HepG2 (cell line): ENCODE data around the gene ZNF563. TPM values are rescaled to one million over a fixed set of nuclear protein-coding genes. Genes with fewer than 3 reads are reported as not detected.

Source experiments
- AHR ChIP-seq: IDR thresholded peaks from 2 replicates; pipeline ENCODE4 v1.6.1; 2018; ENCODE audit warnings: missing genetic modification reagents, missing compliant biosample characterization
- CEBPG ChIP-seq: IDR thresholded peaks from 2 replicates; pipeline ENCODE4 v1.6.1; 2016
- CSRNP2 ChIP-seq: sonication (generic); formaldehyde crosslinking; conservative IDR thresholded peaks from 2 replicates; pipeline ENCODE4 v1.8.0; 2022; ENCODE audit warnings: low read depth, missing genetic modification reagents
- EED ChIP-seq: sonication (generic); formaldehyde crosslinking; IDR thresholded peaks from 2 replicates; pipeline ENCODE4 v1.5.0; 2020; ENCODE audit warnings: mild to moderate bottlenecking, missing genetic modification reagents
- GABPB1 ChIP-seq: IDR thresholded peaks from 2 replicates; pipeline ENCODE4 v1.6.1; 2016; ENCODE audit warnings: mild to moderate bottlenecking, missing genetic modification reagents, moderate library complexity, missing compliant biosample characterization
- HOXA9 ChIP-seq: sonication (generic); formaldehyde crosslinking; IDR thresholded peaks from 2 replicates; pipeline ENCODE4 v1.8.1; 2022; ENCODE audit warnings: missing genetic modification reagents, mild to moderate bottlenecking, moderate library complexity, borderline replicate concordance
- MLLT10 ChIP-seq: sonication (generic); formaldehyde crosslinking; IDR thresholded peaks from 2 replicates; pipeline ENCODE4 v1.4.0; 2020; ENCODE audit warnings: missing genetic modification reagents
- REPIN1 ChIP-seq: sonication (generic); formaldehyde crosslinking; IDR thresholded peaks from 2 replicates; pipeline ENCODE4 v1.8.0; 2022; ENCODE audit warnings: missing genetic modification reagents, low read depth, mild to moderate bottlenecking, borderline replicate concordance
- WIZ ChIP-seq: sonication (generic); formaldehyde crosslinking; IDR thresholded peaks from 2 replicates; pipeline ENCODE4 v1.5.1; 2020; ENCODE audit warnings: mild to moderate bottlenecking, missing genetic modification reagents
- ZBTB14 ChIP-seq: sonication (generic); formaldehyde crosslinking; IDR thresholded peaks from 2 replicates; pipeline ENCODE4 v1.4.0; 2020; ENCODE audit warnings: missing genetic modification reagents
- ZBTB20 ChIP-seq: sonication (generic); formaldehyde crosslinking; IDR thresholded peaks from 2 replicates; pipeline ENCODE4 v1.8.1; 2023; ENCODE audit warnings: missing genetic modification reagents, low read depth, mild to moderate bottlenecking, borderline replicate concordance
- ZFYVE20 ChIP-seq: sonication (generic); formaldehyde crosslinking; IDR thresholded peaks from 2 replicates; pipeline ENCODE4 v1.8.0; 2023; ENCODE audit warnings: low read depth, mild to moderate bottlenecking, moderate library complexity, missing genetic modification reagents, borderline replicate concordance
- ZNF253 ChIP-seq: sonication (generic); formaldehyde crosslinking; IDR thresholded peaks from 2 replicates; pipeline ENCODE4 v1.8.0; 2022; ENCODE audit warnings: mild to moderate bottlenecking, missing genetic modification reagents, borderline replicate concordance
- ZNF274 ChIP-seq: sonication (generic); formaldehyde crosslinking; IDR thresholded peaks from 2 replicates; pipeline ENCODE4 v1.5.1; 2020; ENCODE audit warnings: mild to moderate bottlenecking, missing genetic modification reagents
- ZNF296 ChIP-seq: sonication (generic); formaldehyde crosslinking; conservative IDR thresholded peaks from 2 replicates; pipeline ENCODE4 v1.5.0; 2020; ENCODE audit warnings: mild to moderate bottlenecking, missing genetic modification reagents
- ZNF543 ChIP-seq: sonication (generic); formaldehyde crosslinking; IDR thresholded peaks from 2 replicates; pipeline ENCODE4 v1.4.0; 2020; ENCODE audit warnings: mild to moderate bottlenecking, missing genetic modification reagents
- ZNF550 ChIP-seq: sonication (generic); formaldehyde crosslinking; IDR thresholded peaks from 2 replicates; pipeline ENCODE4 v1.4.0; 2020; ENCODE audit warnings: mild to moderate bottlenecking, missing genetic modification reagents, borderline replicate concordance
- ZNF552 ChIP-seq: sonication (generic); formaldehyde crosslinking; IDR thresholded peaks from 2 replicates; pipeline ENCODE4 v1.9.0; 2022; ENCODE audit warnings: missing genetic modification reagents, mild to moderate bottlenecking, borderline replicate concordance
- polyA plus RNA-seq, 8 experiments: library from polyadenylated mRNA; depleted of rRNA in 3 of 8; stranded (reverse) in 7 of 8; unstranded in 1 of 8; fragments of >200 nt; fragmentation: Illumina TruSeq in 4 of 8; extraction: Trizol in 4 of 8; gene quantifications; 2 replicates each; pipeline versions ENCODE4 v1.2.1 to v1.2.3, GENCODE V29; 2011 to 2016; ENCODE audit warnings: low read depth in 4 of 8, missing spikeins in 1 of 8, mixed read lengths in 1 of 8; ENCODE audit not compliant: insufficient read depth in 1 of 8
- total RNA-seq, 5 experiments: library from RNA; depleted of rRNA; stranded (reverse); fragments of >200 nt; fragmentation: Illumina TruSeq; extraction: Trizol; gene quantifications; 2 replicates each; pipeline ENCODE4 v1.2.3, GENCODE V29; 2016; ENCODE audit warnings: low read depth in 1 of 5
- TF ChIP-seq, protein P1 (sequence below): sonication (generic); formaldehyde crosslinking; IDR thresholded peaks from 2 replicates; pipeline ENCODE4 v1.4.0; 2020; ENCODE audit warnings: missing genetic modification reagents
- TF ChIP-seq, protein P2 (sequence below): sonication (generic); formaldehyde crosslinking; IDR thresholded peaks from 2 replicates; pipeline ENCODE4 v1.5.0; 2020; ENCODE audit warnings: mild to moderate bottlenecking, missing genetic modification reagents
- TF ChIP-seq, protein P3 (sequence below): IDR thresholded peaks from 2 replicates; pipeline ENCODE4 v1.6.1; 2016; ENCODE audit warnings: missing genetic modification reagents, missing compliant biosample characterization
- TF ChIP-seq, protein P4 (sequence below): sonication (generic); formaldehyde crosslinking; IDR thresholded peaks from 2 replicates; pipeline ENCODE4 v1.4.0; 2020; ENCODE audit warnings: missing genetic modification reagents, borderline replicate concordance

The ZNF563 gene
- total and polyA plus RNA-seq, 2 of the 13 experiments (the other 11 are each of a cell fraction or from before 2014, with no cell fraction given), result 7.5 to 19.5 TPM

DNA sequence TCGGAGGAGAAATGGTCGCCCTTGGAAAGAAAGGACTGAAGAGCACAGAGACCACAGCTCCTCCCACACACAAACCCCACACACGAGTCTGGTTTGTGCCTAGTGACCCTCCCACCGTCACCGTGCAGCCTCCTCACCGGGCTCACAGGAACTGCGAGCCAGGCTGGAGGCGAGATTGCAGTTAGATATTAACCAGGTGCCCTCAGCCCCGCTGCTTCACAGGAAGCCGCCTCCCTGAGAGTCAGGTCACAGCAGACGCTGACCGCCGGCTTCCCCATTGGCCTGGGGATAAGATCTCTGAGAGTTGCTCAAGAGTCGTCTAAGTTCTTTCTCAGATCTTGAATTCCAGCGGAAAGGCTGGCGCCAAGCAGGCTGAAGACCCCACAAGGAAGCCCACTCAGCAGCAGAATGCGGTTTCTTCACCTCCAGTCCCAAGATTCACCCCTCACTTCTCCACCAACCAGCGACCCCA is 39.6 kb downstream of the ZNF563 start (continued):
- TF ChIP-seq, protein P1, sequence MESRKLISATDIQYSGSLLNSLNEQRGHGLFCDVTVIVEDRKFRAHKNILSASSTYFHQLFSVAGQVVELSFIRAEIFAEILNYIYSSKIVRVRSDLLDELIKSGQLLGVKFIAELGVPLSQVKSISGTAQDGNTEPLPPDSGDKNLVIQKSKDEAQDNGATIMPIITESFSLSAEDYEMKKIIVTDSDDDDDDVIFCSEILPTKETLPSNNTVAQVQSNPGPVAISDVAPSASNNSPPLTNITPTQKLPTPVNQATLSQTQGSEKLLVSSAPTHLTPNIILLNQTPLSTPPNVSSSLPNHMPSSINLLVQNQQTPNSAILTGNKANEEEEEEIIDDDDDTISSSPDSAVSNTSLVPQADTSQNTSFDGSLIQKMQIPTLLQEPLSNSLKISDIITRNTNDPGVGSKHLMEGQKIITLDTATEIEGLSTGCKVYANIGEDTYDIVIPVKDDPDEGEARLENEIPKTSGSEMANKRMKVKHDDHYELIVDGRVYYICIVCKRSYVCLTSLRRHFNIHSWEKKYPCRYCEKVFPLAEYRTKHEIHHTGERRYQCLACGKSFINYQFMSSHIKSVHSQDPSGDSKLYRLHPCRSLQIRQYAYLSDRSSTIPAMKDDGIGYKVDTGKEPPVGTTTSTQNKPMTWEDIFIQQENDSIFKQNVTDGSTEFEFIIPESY (CRISPR knock-in tag), result no peak
- no peak for TF ChIP-seq ZBTB14 (CRISPR knock-in tag)
- TF ChIP-seq CSRNP2 (CRISPR knock-in tag), result no peak
- no peak for TF ChIP-seq EED
- no peak for TF ChIP-seq MLLT10 (CRISPR knock-in tag)
- TF ChIP-seq, protein P2, sequence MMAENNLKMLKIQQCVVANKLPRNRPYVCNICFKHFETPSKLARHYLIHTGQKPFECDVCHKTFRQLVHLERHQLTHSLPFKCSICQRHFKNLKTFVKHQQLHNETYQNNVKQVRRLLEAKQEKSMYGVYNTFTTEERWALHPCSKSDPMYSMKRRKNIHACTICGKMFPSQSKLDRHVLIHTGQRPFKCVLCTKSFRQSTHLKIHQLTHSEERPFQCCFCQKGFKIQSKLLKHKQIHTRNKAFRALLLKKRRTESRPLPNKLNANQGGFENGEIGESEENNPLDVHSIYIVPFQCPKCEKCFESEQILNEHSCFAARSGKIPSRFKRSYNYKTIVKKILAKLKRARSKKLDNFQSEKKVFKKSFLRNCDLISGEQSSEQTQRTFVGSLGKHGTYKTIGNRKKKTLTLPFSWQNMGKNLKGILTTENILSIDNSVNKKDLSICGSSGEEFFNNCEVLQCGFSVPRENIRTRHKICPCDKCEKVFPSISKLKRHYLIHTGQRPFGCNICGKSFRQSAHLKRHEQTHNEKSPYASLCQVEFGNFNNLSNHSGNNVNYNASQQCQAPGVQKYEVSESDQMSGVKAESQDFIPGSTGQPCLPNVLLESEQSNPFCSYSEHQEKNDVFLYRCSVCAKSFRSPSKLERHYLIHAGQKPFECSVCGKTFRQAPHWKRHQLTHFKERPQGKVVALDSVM (CRISPR knock-in tag), result no peak
- TF ChIP-seq CEBPG (CRISPR knock-in tag), result peak; percentile 67
- no peak for TF ChIP-seq HOXA9 (CRISPR knock-in tag)
- no peak for TF ChIP-seq ZNF552
- TF ChIP-seq ZNF253 (CRISPR knock-in tag), result no peak
- no peak for TF ChIP-seq ZNF296
- TF ChIP-seq WIZ (CRISPR knock-in tag), result no peak
- no peak for TF ChIP-seq ZBTB20 (CRISPR knock-in tag)
- TF ChIP-seq ZNF274 (CRISPR knock-in tag), result no peak
- TF ChIP-seq ZNF550 (CRISPR knock-in tag), result no peak
- TF ChIP-seq, protein P3, sequence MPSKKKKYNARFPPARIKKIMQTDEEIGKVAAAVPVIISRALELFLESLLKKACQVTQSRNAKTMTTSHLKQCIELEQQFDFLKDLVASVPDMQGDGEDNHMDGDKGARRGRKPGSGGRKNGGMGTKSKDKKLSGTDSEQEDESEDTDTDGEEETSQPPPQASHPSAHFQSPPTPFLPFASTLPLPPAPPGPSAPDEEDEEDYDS, result peak; percentile 83
- TF ChIP-seq AHR, result no peak
- peak; percentile 17 for TF ChIP-seq REPIN1 (CRISPR knock-in tag)
- TF ChIP-seq ZNF543 (CRISPR knock-in tag), result no peak
- TF ChIP-seq, protein P4, sequence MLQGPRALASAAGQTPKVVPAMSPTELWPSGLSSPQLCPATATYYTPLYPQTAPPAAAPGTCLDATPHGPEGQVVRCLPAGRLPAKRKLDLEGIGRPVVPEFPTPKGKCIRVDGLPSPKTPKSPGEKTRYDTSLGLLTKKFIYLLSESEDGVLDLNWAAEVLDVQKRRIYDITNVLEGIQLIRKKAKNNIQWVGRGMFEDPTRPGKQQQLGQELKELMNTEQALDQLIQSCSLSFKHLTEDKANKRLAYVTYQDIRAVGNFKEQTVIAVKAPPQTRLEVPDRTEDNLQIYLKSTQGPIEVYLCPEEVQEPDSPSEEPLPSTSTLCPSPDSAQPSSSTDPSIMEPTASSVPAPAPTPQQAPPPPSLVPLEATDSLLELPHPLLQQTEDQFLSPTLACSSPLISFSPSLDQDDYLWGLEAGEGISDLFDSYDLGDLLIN, result no peak
- TF ChIP-seq ZFYVE20, result no peak
- peak; percentile 68 for TF ChIP-seq GABPB1 (CRISPR knock-in tag)
